K562 (cell line): ENCODE measurements around the gene ANO3. TPM values are rescaled to one million over a fixed set of nuclear protein-coding genes. Genes with fewer than 3 reads are reported as not detected.

ENCODE experiments used
- ATAC-seq: fragments of 200-7000 bp; cut with Tn5 transposase; 3 replicates; pipeline ENCODE4 v1.9.1; 2020; ENCODE audit warnings: moderate library complexity
- BruUV-seq: library from RNA; stranded (reverse); fragments of 400-500 nt; replicated peaks from 2 replicates; lab custom pipeline; 2021; lab: Mats Ljungman, UMichigan
- CTCF ChIA-PET: fragments of 300-600 bp; formaldehyde crosslinking; extraction: SDS; loops from one replicate; lab custom pipeline; 2021; ENCODE audit warnings: low intra/inter-chr PET ratio; lab: Yijun Ruan, JAX
- POLR2A ChIA-PET: fragments of 300-600, 350-650 bp; sonication (Branson Sonifier 250); formaldehyde crosslinking; extraction: SDS; loops from one replicate; lab custom pipeline; 2021; ENCODE audit warnings: antibody characterized with exemption, inconsistent platforms; lab: Yijun Ruan, JAX
- DNase-seq, 4 experiments: peaks; one replicate each; pipeline versions ENCODE4 v3.0.0 to v3.0.0-alpha.2; 2011 to 2018; ENCODE audit warnings: low spot score in 3 of 4, mixed read lengths in 3 of 4; ENCODE audit errors: extremely low read depth in 1 of 4
- FAIRE-seq: peaks from 2 replicates; lab custom pipeline; 2011; peaks lifted over from hg19 to GRCh38; lab: Jason Lieb, UNC
- H2AFZ ChIP-seq: 2 replicates; pipeline ENCODE4 v1.6.0; 2011; ENCODE audit warnings: low read depth, low read length, control low read depth, inconsistent platforms
- H3K27ac ChIP-seq: fragments of 200-600 bp; 3 replicates; pipeline ENCODE4 v1.8.0; 2011; ENCODE audit warnings: low read depth, mild to moderate bottlenecking, control low read depth, inconsistent platforms, low read length, moderate library complexity, mixed read lengths; ENCODE audit errors: extremely low read depth
- H3K27me3 ChIP-seq, 2 experiments: fragments of 300-600 bp in 1 of 2; 2 replicates in 1 of 2; 3 replicates in 1 of 2; pipeline versions ENCODE4 v1.6.0 to v1.8.0; 2011; ENCODE audit warnings: inconsistent platforms in 2 of 2, low read length in 2 of 2, mild to moderate bottlenecking in 1 of 2, mixed read lengths in 1 of 2, moderate library complexity in 1 of 2; ENCODE audit not compliant: control insufficient read depth in 2 of 2, insufficient read depth in 2 of 2
- H3K36me3 ChIP-seq: fragments of 300-600 bp; 3 replicates; pipeline ENCODE4 v1.8.0; 2011; ENCODE audit warnings: mild to moderate bottlenecking, low read length, inconsistent platforms; ENCODE audit not compliant: control insufficient read depth, insufficient read depth
- H3K4me1 ChIP-seq, 2 experiments: fragments of 200-600 bp in 1 of 2; replicated peaks in 1 of 2; 2 replicates in 1 of 2; 3 replicates in 1 of 2; pipeline versions ENCODE4 v1.5.1 to v1.8.0; 2011; ENCODE audit warnings: inconsistent platforms in 2 of 2, low read length in 2 of 2, mild to moderate bottlenecking in 1 of 2, mixed read lengths in 1 of 2, moderate library complexity in 1 of 2; ENCODE audit not compliant: control insufficient read depth in 2 of 2, insufficient read depth in 2 of 2
- H3K4me2 ChIP-seq: 2 replicates; pipeline ENCODE4 v1.6.1; 2011; ENCODE audit warnings: low read length, control low read depth, inconsistent platforms, mixed read lengths; ENCODE audit not compliant: insufficient read depth
- H3K4me3 ChIP-seq: fragments of 200-600 bp; sonication (generic), shearing (Covaris generic); 2 replicates; pipeline ENCODE4 v1.5.1; 2016; ENCODE audit warnings: control low read depth, inconsistent platforms
- H3K79me2 ChIP-seq: fragments of 200-600 bp; 3 replicates; pipeline ENCODE4 v1.8.0; 2011; ENCODE audit warnings: low read length, inconsistent platforms; ENCODE audit not compliant: control insufficient read depth, insufficient read depth
- H3K9ac ChIP-seq, 2 experiments: 2 replicates each; pipeline versions ENCODE4 v1.6.0 to v1.6.1; 2011; ENCODE audit warnings: low read depth in 2 of 2, low read length in 2 of 2, control low read depth in 1 of 2, inconsistent platforms in 1 of 2, mild to moderate bottlenecking in 1 of 2, mixed read lengths in 1 of 2; ENCODE audit not compliant: insufficient read depth in 1 of 2
- H3K9me1 ChIP-seq: one replicate; pipeline ENCODE4 v1.6.0; 2011; ENCODE audit warnings: inconsistent platforms, mild to moderate bottlenecking, low read length, moderate library complexity; ENCODE audit not compliant: control insufficient read depth, insufficient read depth
- H3K9me3 ChIP-seq: replicated peaks from 2 replicates; pipeline ENCODE4 v1.5.1; 2011; ENCODE audit warnings: low read depth, low read length, inconsistent platforms; ENCODE audit not compliant: control insufficient read depth, insufficient read depth
- H4K20me1 ChIP-seq: replicated peaks from 2 replicates; pipeline ENCODE4 v1.6.1; 2011; ENCODE audit warnings: low read length, inconsistent platforms, mixed read lengths; ENCODE audit not compliant: control insufficient read depth, insufficient read depth
- BHLHE40 ChIP-seq: IDR thresholded peaks from 2 replicates; pipeline ENCODE4 v1.6.1; 2011; ENCODE audit warnings: low read length, improper control_type of control experiment
- NUFIP1 ChIP-seq: fragments of 450-650 bp; IDR thresholded peaks from 2 replicates; pipeline ENCODE4 v1.6.1; 2018; ENCODE audit not compliant: partially characterized antibody
- SMAD3 ChIP-seq: fragments of 450-650 bp; formaldehyde crosslinking; conservative IDR thresholded peaks from 2 replicates; pipeline ENCODE4 v1.4.0; 2020; ENCODE audit warnings: mild to moderate bottlenecking
- SMARCC2 ChIP-seq: fragments of 450-650 bp; IDR thresholded peaks from 2 replicates; pipeline ENCODE4 v1.6.1; 2017; ENCODE audit warnings: antibody characterized with exemption, moderate library complexity, mild to moderate bottlenecking, low read depth
- SOX6 ChIP-seq: fragments of 450-650 bp; IDR thresholded peaks from 2 replicates; pipeline ENCODE4 v1.6.1; 2014; ENCODE audit warnings: mild to moderate bottlenecking
- ZNF583 ChIP-seq: fragments of 250-450 bp; sonication (Bioruptor Pico); IDR thresholded peaks from 2 replicates; pipeline ENCODE4 v1.4.0; 2020
- ZNF785 ChIP-seq: fragments of 250-450 bp; sonication (Bioruptor Pico); IDR thresholded peaks from 2 replicates; pipeline ENCODE4 v1.4.0; 2020; ENCODE audit warnings: mild to moderate bottlenecking
- WGBS: fragments of 100-300 bp; shearing (Covaris generic); methylation state at CpG from one replicate; pipeline ENCODE4 v1.1.6; 2016; ENCODE audit warnings: low coverage, mixed read lengths; ENCODE audit not compliant: insufficient coverage; ENCODE audit errors: missing lambda C conversion rate; 5-methylcytosine and 5-hydroxymethylcytosine counted together
- in situ Hi-C: fragments of 300-500 bp; cut with MboI; formaldehyde crosslinking; loops from 4 replicates; pipeline ENCODE4 v1.15.0; 2018; ENCODE audit warnings: inconsistent platforms, mixed read lengths
- intact Hi-C: fragments of 100-400 bp; cut with micrococcal nuclease; formaldehyde crosslinking; loops from 2 replicates; pipeline ENCODE4 v1.14.2; 2022
- polyA plus RNA-seq, 8 experiments: library from polyadenylated mRNA; depleted of rRNA in 4 of 8; stranded (reverse) in 5 of 8; unstranded in 3 of 8; fragments of >200 nt; fragmentation: Nextera tagmentation in 2 of 8; fragmentation: Illumina TruSeq in 1 of 8; extraction: Ambion mirVana in 2 of 8; extraction: Trizol in 1 of 8; gene quantifications; 2 replicates each; pipeline versions ENCODE4 v1.2.1 to v1.2.3, GENCODE V29; 2011 to 2014; ENCODE audit warnings: inconsistent platforms in 1 of 8, missing spikeins in 1 of 8
- total RNA-seq, 7 experiments: library from RNA; depleted of rRNA in 6 of 7; stranded (reverse); fragments of >200 nt in 6 of 7; fragmentation: Illumina TruSeq in 2 of 7; extraction: Trizol in 2 of 7; gene quantifications; 2 replicates each; pipeline versions ENCODE4 v1.2.1 to v1.2.3, GENCODE V29; 2011 to 2021; ENCODE audit warnings: low replicate concordance in 1 of 7

ANO3 gene
- total and polyA plus RNA-seq, 9 of the 15 experiments (the other 6 are each of a cell fraction or from before 2014, with no cell fraction given): 0.01 to 0.13 (median 0.04) TPM; not detected in 1

DNA sequence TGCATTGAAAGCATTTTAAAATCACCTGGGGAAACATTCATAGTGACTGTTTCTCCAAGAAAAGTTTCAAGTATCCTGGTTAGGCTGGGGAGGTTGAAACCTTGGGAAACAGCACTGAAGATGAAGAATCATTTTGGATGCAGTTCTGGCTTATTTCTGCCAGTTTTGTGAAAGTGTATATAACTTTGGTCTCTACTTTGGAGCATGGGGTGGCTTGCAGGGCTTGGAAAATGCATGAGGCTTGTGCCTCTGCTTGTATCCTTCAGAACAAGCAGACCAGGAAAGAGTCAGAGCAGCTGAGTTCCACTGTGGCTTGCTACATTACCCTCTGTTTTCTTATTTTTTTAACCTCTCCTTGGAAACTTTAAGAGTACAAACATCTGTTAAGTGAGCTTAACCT is 370.5 kb downstream of the ANO3 start:
- FAIRE-seq: no peak
- no TSS peak for BruUV-seq
- Histone ChIP-seq H3K9ac (no peak overlapping the region), H3K27me3 (no peaks in the 10 kb centered on the region), H3K4me1 (no peaks in the 10 kb centered on the region), H3K9me3 (no peaks in the 10 kb centered on the region), H2AFZ (no peak overlapping the region), H3K4me3 (no peak overlapping the region), H4K20me1 (no peaks in the 10 kb centered on the region), H3K4me2 (no peak overlapping the region), H3K27ac (no peak overlapping the region), H3K9me1 (no peaks in the 10 kb centered on the region), H3K36me3 (no peaks in the 10 kb centered on the region), H3K79me2 (no peaks in the 10 kb centered on the region)
- no peak for DNase-seq
- intact Hi-C loops: no loop called here
- in situ Hi-C loops: no loop called here
- ChIA-PET CTCF (no interaction called here), POLR2A (no interaction called here)
- TF ChIP-seq SMAD3 (CRISPR knock-in tag): no peak
- TF ChIP-seq ZNF785 (CRISPR knock-in tag): no peak
- TF ChIP-seq SOX6: no peak
- no peak for TF ChIP-seq ZNF583 (CRISPR knock-in tag)
- TF ChIP-seq SMARCC2: no peak
- ATAC-seq: no peak

GRCh38 chr11:26703411-26704191 is 371.7 kb downstream of the ANO3 start:
- FAIRE-seq: no peak
- CTCF ChIA-PET: no interaction called here
- H3K9ac ChIP-seq: no peak overlapping the region
- no peak overlapping the region for H3K27ac ChIP-seq
- no peak overlapping the region for H3K4me2 ChIP-seq
- TF ChIP-seq NUFIP1 (no peak), BHLHE40 (no peak)
- in situ Hi-C loops (no loop called here), intact Hi-C loops (no loop called here)
- H4K20me1 ChIP-seq: no peaks in the 10 kb centered on the region
- no peaks in the 10 kb centered on the region for H3K36me3 ChIP-seq
- no peaks in the 10 kb centered on the region for H3K9me1 ChIP-seq
- H3K4me3 ChIP-seq: no peak overlapping the region
- no peak overlapping the region for H2AFZ ChIP-seq
- POLR2A ChIA-PET: interaction anchor here (1.0 kb wide), 1 partner anchor 10 kb away, joined by 3 read pairs; no protein-coding TSS in a partner anchor
- no peaks in the 10 kb centered on the region for H3K9me3 ChIP-seq
- BruUV-seq: no TSS peak
- DNase-seq: no peak
- H3K79me2 ChIP-seq: no peaks in the 10 kb centered on the region
- ATAC-seq: no peak
- H3K27me3 ChIP-seq: no peaks in the 10 kb centered on the region
- 0% methylated on average over 5 of the region's 5 CpGs for WGBS
- H3K4me1 ChIP-seq: no peaks in the 10 kb centered on the region
